ENCODE results near the gene CNOT1.

Gene CNOT1

DNA sequence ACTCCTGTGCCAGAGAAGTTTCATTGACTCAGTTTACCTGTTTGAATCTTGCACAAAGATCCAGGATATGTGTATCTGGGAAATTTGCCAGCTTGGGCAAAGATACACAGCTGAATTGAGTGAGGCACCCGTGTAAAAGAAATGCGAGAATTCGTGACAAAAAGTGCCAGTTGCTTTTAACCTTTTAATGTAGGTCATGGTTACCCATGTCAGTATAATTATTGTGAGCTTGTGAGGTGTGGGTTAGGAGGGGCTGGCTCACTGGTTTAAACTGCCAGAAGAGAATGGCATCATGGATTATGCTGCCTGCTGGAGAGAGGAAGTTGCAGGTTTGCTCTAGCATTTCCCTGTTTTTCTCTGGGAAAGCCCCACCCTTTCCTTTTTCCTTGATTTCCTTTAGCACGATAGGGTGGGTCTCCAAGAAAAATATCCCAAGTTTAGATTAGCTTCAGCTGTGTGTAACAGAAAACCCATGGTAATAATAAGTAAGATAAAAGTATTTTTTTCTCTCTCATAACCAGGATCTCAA, 154.5 kb downstream of the CNOT1 start:
- no peak for DNase-seq

DNA sequence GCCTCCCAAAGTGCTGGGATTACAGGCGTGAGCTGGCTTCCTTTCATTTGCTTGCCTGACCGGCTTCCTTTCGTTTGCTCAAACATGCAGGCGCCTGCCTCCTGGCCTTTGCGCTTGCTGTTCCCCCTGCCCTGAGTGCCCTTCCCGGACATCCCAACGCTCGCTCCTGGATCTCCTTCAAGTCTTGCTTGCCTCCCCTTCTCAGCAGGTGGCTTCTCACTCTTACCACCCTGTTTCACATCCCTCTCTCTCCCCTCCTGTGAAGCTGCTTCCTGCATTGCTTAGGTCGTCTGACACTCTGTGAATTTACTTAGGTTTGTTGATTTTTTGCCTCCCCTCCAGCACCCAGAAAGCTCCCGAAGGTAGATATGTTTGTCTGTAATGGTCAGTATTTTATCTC, 155.3 kb downstream of the CNOT1 start:
- no peak for DNase-seq

- DNase-seq = no peak
Observed at GRCh38 chr16:58472827-58473226, 156.8 kb downstream of the CNOT1 start.

- no peak for DNase-seq
Observed at GRCh38 chr16:58472266-58472665, 157.4 kb downstream of the CNOT1 start.

DNA sequence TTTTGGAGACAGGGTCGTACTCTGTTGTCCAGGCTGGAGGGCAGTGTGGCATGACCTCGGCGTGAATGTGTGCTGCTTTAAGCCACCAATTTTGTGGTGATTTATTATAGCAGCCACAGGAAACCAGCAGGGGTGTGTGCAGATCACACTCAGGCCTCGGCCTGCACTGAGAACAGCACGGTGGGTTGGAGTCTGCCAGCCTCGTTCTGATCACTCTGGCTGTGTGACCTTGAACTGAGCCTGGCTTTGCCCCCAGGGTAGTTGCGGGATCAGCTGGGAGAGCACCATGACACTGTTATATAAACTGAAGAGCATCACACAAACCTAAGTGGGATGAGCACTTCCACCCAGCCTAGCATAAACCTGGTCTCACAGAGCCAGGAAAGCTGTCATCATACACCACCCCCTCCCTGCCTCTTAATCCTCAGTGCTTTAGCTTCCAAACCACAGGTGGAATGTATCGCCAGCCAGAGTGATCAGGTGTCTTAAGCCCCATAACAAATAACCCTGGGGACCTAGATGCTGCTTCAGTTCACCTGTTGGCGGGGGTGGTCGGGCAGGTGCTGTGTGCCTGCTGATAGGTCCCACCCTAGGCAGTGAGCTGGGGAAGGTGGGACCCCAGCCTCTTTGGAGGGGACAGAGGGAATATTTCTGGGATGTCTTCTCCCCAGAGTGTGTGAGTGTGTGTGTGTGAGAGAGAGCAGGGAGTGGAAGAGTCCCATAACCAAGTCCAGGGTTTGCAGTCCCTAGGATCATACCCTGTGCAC, 158.2 kb downstream of the CNOT1 start:
- no peak for DNase-seq
